WTC11 (cell line): ENCODE measurements around the gene USP49. TPM values are rescaled to one million over a fixed set of nuclear protein-coding genes. Genes with fewer than 3 reads are reported as not detected.

Experiments used
- ATAC-seq: fragments of 200-7000 bp; cut with Tn5 transposase; 2 replicates; pipeline ENCODE4 v1.10.0; 2021; ENCODE audit warnings: mild to moderate bottlenecking, moderate library complexity
- CTCF ChIA-PET: fragments of 300-600 bp; sonication (Branson Sonifier 250); formaldehyde crosslinking; loops from one replicate; lab custom pipeline; 2021; ENCODE audit warnings: antibody characterized with exemption; lab: Charles Lee
- POLR2A ChIA-PET: fragments of 350-600 bp; sonication (Branson Sonifier 250); formaldehyde crosslinking; loops from one replicate; lab custom pipeline; 2021; ENCODE audit warnings: antibody characterized with exemption; lab: Charles Lee
- DNase-seq: peaks from one replicate; pipeline ENCODE4 v3.0.0; 2021; ENCODE audit warnings: low spot score
- H3K27ac Mint-ChIP-seq: 2 replicates; pipeline ENCODE4 v1.8.0; 2021; ENCODE audit warnings: mixed read lengths
- H3K27me3 Mint-ChIP-seq: 2 replicates; pipeline ENCODE4 v1.8.0; 2021; ENCODE audit warnings: low read depth, mild to moderate bottlenecking, moderate library complexity, mixed read lengths
- H3K36me3 Mint-ChIP-seq: 2 replicates; pipeline ENCODE4 v1.8.0; 2021; ENCODE audit warnings: mixed read lengths
- H3K4me1 Mint-ChIP-seq: 2 replicates; pipeline ENCODE4 v1.8.0; 2022; ENCODE audit warnings: mixed read lengths
- H3K4me3 Mint-ChIP-seq: 2 replicates; pipeline ENCODE4 v1.8.0; 2021; ENCODE audit warnings: mild to moderate bottlenecking, moderate library complexity, mixed read lengths
- H3K9me3 Mint-ChIP-seq: 2 replicates; pipeline ENCODE4 v1.8.0; 2021; ENCODE audit warnings: mixed read lengths
- EMX1 ChIP-seq: fragments of 250-450 bp; sonication (Bioruptor Pico); IDR thresholded peaks from 2 replicates; pipeline ENCODE4 v1.8.0; 2021; ENCODE audit warnings: mild to moderate bottlenecking
- ERG ChIP-seq: fragments of 250-450 bp; sonication (Bioruptor Pico); IDR thresholded peaks from 2 replicates; pipeline ENCODE4 v1.8.0; 2021; ENCODE audit warnings: mild to moderate bottlenecking
- ETV6 ChIP-seq: sonication (generic); formaldehyde crosslinking; IDR thresholded peaks from 2 replicates; pipeline ENCODE4 v1.8.1; 2022; ENCODE audit warnings: mild to moderate bottlenecking, missing genetic modification reagents
- IRF2 ChIP-seq: sonication (generic); formaldehyde crosslinking; IDR thresholded peaks from 2 replicates; pipeline ENCODE4 v1.8.0; 2022; ENCODE audit warnings: low read depth, missing genetic modification reagents, borderline replicate concordance
- KAT7 ChIP-seq: sonication (generic); formaldehyde crosslinking; IDR thresholded peaks from 2 replicates; pipeline ENCODE4 v1.8.1; 2023; ENCODE audit warnings: missing genetic modification reagents, mild to moderate bottlenecking, borderline replicate concordance
- RORB ChIP-seq: fragments of 250-450 bp; sonication (Bioruptor Pico); IDR thresholded peaks from 2 replicates; pipeline ENCODE4 v1.9.0; 2021; ENCODE audit warnings: mild to moderate bottlenecking
- SMAD3 ChIP-seq: sonication (generic); formaldehyde crosslinking; IDR thresholded peaks from 2 replicates; pipeline ENCODE4 v1.8.0; 2022; ENCODE audit warnings: missing genetic modification reagents, mild to moderate bottlenecking, borderline replicate concordance
- STAT6 ChIP-seq: sonication (generic); formaldehyde crosslinking; conservative IDR thresholded peaks from 2 replicates; pipeline ENCODE4 v1.8.1; 2023; ENCODE audit warnings: mild to moderate bottlenecking, low read depth, missing genetic modification reagents, moderate library complexity
- ZNF138 ChIP-seq: sonication (generic); formaldehyde crosslinking; conservative IDR thresholded peaks from 2 replicates; pipeline ENCODE4 v1.8.1; 2022; ENCODE audit warnings: mild to moderate bottlenecking, moderate library complexity, missing genetic modification reagents
- ZNF281 ChIP-seq: sonication (generic); formaldehyde crosslinking; IDR thresholded peaks from 2 replicates; pipeline ENCODE4 v1.8.0; 2023; ENCODE audit warnings: mild to moderate bottlenecking, missing genetic modification reagents
- ZNF423 ChIP-seq: fragments of 250-450 bp; sonication (Bioruptor Pico); IDR thresholded peaks from 2 replicates; pipeline ENCODE4 v2.1.2; 2022; ENCODE audit warnings: mild to moderate bottlenecking, moderate library complexity
- ZNF671 ChIP-seq: fragments of 250-450 bp; sonication (Bioruptor Pico); IDR thresholded peaks from 2 replicates; pipeline ENCODE4 v1.8.0; 2021; ENCODE audit warnings: mild to moderate bottlenecking
- total RNA-seq: library from RNA; stranded (reverse); gene quantifications from 3 replicates; pipeline ENCODE4 v1.2.3, GENCODE V29; 2021
- TF ChIP-seq, protein P1 (sequence below): sonication (generic); formaldehyde crosslinking; IDR thresholded peaks from 2 replicates; pipeline ENCODE4 v1.8.1; 2023; ENCODE audit warnings: mild to moderate bottlenecking, missing genetic modification reagents, moderate library complexity
- TF ChIP-seq, protein P2 (sequence below): sonication (generic); formaldehyde crosslinking; IDR thresholded peaks from 2 replicates; pipeline ENCODE4 v1.8.1; 2022; ENCODE audit warnings: low read depth, missing genetic modification reagents, borderline replicate concordance
- TF ChIP-seq, protein P3 (sequence below): sonication (generic); formaldehyde crosslinking; IDR thresholded peaks from 2 replicates; pipeline ENCODE4 v1.8.0; 2022; ENCODE audit warnings: mild to moderate bottlenecking, missing genetic modification reagents

USP49 gene
- total RNA-seq, 1 experiment from 2014 or later = 18.4 TPM

- TF ChIP-seq ZNF281 (CRISPR knock-in tag) = no peak
Observed at GRCh38 chr6:41757271-41757670, 137.9 kb downstream of the USP49 start (continued).

DNA sequence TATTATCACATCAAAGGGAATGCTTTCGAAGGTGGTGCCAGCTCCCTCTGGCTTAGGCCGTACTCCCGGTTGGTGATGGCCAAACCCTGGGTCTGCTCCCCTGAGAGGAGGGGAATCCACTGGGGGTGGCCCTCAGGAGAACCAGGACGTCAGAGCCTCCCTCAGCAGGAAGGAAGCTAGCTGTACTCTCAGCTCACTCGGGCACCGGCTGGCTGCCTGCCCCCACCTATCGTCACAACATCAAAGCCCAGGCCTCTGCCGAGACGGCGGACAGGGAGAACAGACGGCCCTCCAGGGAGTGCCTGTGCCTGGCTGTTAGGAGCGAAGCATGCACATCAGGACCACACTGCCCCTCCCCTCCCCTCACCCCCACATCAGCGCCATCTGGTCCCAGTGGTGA lies 138.8 kb downstream of the USP49 start:
- no peak for ATAC-seq
- ChIA-PET POLR2A (no interaction called here), CTCF (interaction anchor here (0.7 to 1.2 kb wide), 3 partner anchors 9 to 31 kb away, joined by 3 read pairs; no protein-coding TSS in a partner anchor)
- Mint-ChIP-seq H3K9me3 (no peaks in the 10 kb centered on the region), H3K4me3 (no peak overlapping the region), H3K36me3 (no peaks in the 10 kb centered on the region), H3K4me1 (peaks cover 6% of the 10 kb centered on the region), H3K27ac (no peak overlapping the region), H3K27me3 (peaks cover 3% of the 10 kb centered on the region; the same call in 1 of the 2 replicates)
- no peak for TF ChIP-seq ETV6
- TF ChIP-seq, protein P1, sequence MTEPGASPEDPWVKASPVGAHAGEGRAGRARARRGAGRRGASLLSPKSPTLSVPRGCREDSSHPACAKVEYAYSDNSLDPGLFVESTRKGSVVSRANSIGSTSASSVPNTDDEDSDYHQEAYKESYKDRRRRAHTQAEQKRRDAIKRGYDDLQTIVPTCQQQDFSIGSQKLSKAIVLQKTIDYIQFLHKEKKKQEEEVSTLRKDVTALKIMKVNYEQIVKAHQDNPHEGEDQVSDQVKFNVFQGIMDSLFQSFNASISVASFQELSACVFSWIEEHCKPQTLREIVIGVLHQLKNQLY = no peak
- TF ChIP-seq KAT7 (CRISPR knock-in tag) = no peak
- no peak for DNase-seq

GRCh38 chr6:41755895-41756294 lies 139.3 kb downstream of the USP49 start:
- Mint-ChIP-seq H3K27me3 (peaks cover 3% of the 10 kb centered on the region; the same call in 1 of the 2 replicates), H3K27ac (no peak overlapping the region), H3K4me1 (peaks cover 6% of the 10 kb centered on the region), H3K4me3 (no peak overlapping the region), H3K9me3 (no peaks in the 10 kb centered on the region), H3K36me3 (no peaks in the 10 kb centered on the region)
- CTCF ChIA-PET = interaction anchor here (0.7 to 1.2 kb wide), 3 partner anchors 8 to 31 kb away, joined by 3 read pairs; no protein-coding TSS in a partner anchor
- ATAC-seq = no peak
- POLR2A ChIA-PET = no interaction called here
- DNase-seq = no peak
- TF ChIP-seq ZNF671 (CRISPR knock-in tag) = no peak
- no peak for TF ChIP-seq IRF2 (CRISPR knock-in tag)
- TF ChIP-seq RORB (CRISPR knock-in tag) = no peak
- TF ChIP-seq ERG (CRISPR knock-in tag) = no peak
- TF ChIP-seq STAT6 (CRISPR knock-in tag) = no peak
- TF ChIP-seq SMAD3 (CRISPR knock-in tag) = no peak
- TF ChIP-seq ZNF138 (CRISPR knock-in tag) = no peak
- TF ChIP-seq, protein P2, sequence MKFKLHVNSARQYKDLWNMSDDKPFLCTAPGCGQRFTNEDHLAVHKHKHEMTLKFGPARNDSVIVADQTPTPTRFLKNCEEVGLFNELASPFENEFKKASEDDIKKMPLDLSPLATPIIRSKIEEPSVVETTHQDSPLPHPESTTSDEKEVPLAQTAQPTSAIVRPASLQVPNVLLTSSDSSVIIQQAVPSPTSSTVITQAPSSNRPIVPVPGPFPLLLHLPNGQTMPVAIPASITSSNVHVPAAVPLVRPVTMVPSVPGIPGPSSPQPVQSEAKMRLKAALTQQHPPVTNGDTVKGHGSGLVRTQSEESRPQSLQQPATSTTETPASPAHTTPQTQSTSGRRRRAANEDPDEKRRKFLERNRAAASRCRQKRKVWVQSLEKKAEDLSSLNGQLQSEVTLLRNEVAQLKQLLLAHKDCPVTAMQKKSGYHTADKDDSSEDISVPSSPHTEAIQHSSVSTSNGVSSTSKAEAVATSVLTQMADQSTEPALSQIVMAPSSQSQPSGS (CRISPR knock-in tag) = no peak
- TF ChIP-seq, protein P3, sequence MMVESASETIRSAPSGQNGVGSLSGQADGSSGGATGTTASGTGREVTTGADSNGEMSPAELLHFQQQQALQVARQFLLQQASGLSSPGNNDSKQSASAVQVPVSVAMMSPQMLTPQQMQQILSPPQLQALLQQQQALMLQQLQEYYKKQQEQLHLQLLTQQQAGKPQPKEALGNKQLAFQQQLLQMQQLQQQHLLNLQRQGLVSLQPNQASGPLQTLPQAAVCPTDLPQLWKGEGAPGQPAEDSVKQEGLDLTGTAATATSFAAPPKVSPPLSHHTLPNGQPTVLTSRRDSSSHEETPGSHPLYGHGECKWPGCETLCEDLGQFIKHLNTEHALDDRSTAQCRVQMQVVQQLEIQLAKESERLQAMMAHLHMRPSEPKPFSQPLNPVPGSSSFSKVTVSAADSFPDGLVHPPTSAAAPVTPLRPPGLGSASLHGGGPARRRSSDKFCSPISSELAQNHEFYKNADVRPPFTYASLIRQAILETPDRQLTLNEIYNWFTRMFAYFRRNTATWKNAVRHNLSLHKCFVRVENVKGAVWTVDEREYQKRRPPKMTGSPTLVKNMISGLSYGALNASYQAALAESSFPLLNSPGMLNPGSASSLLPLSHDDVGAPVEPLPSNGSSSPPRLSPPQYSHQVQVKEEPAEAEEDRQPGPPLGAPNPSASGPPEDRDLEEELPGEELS (CRISPR knock-in tag) = no peak
- TF ChIP-seq EMX1 (CRISPR knock-in tag) = no peak
- TF ChIP-seq ZNF423 = no peak
